ENCODE results near the gene TTLL11.

The TTLL11 gene

GRCh38 chr9:121858788-121859187 is 234.3 kb downstream of the TTLL11 start:
- no peaks in the 10 kb centered on the region for H4K20me1 ChIP-seq (ENCODE audit: insufficient read depth, low read length, poor library complexity, severe bottlenecking)
- H3K4me2 ChIP-seq (ENCODE audit: low read depth, low read length, poor library complexity, severe bottlenecking) = no peak overlapping the region
- no peak overlapping the region for H2AFZ ChIP-seq (ENCODE audit: low read length)
- H3K36me3 ChIP-seq (ENCODE audit: insufficient read depth, low read length) = peaks cover 31% of the 10 kb centered on the region; the same call in 1 of the 2 replicates
- no peak overlapping the region for H3K4me3 ChIP-seq (ENCODE audit: low read length, poor library complexity, severe bottlenecking)
- no peaks in the 10 kb centered on the region for H3K27me3 ChIP-seq (ENCODE audit: insufficient read depth, low read length, poor library complexity, severe bottlenecking)
- H3K4me1 ChIP-seq (ENCODE audit: insufficient read depth, low read length, poor library complexity, severe bottlenecking) = peaks cover 3% of the 10 kb centered on the region
- no peak for TF ChIP-seq EZH2phosphoT487 (IDR thresholded peaks at IDR 0.05; ENCODE audit: borderline replicate concordance)
- TF ChIP-seq CTCF (conservative IDR thresholded peaks at IDR 0.05; ENCODE audit: low read length) = no peak
- H3K79me2 ChIP-seq (ENCODE audit: insufficient read depth, low read length) = no peaks in the 10 kb centered on the region
- H3F3A ChIP-seq (ENCODE audit: low read depth) = no peaks in the 10 kb centered on the region
- H3K9ac ChIP-seq (ENCODE audit: low read depth, low read length, poor library complexity, severe bottlenecking) = no peak overlapping the region
- H3K9me3 ChIP-seq (ENCODE audit: insufficient read depth, low read depth, low read length) = no peaks in the 10 kb centered on the region
- no peaks in the 10 kb centered on the region for H3K9me2 ChIP-seq (replicated peaks; ENCODE audit: low read depth, low read length)

GRCh38 chr9:121857928-121858327 is 235.2 kb downstream of the TTLL11 start:
- H3K4me1 ChIP-seq (ENCODE audit: insufficient read depth, low read length, poor library complexity, severe bottlenecking) = no peaks in the 10 kb centered on the region
- peaks cover 26% of the 10 kb centered on the region; the same call in 1 of the 2 replicates for H3K36me3 ChIP-seq (ENCODE audit: insufficient read depth, low read length)
- no peaks in the 10 kb centered on the region for H4K20me1 ChIP-seq (ENCODE audit: insufficient read depth, low read length, poor library complexity, severe bottlenecking)
- H3K9me2 ChIP-seq (replicated peaks; ENCODE audit: low read depth, low read length) = no peaks in the 10 kb centered on the region
- no peaks in the 10 kb centered on the region for H3K9me3 ChIP-seq (ENCODE audit: insufficient read depth, low read depth, low read length)
- H3K27me3 ChIP-seq (ENCODE audit: insufficient read depth, low read length, poor library complexity, severe bottlenecking) = no peaks in the 10 kb centered on the region
- TF ChIP-seq CTCF (conservative IDR thresholded peaks at IDR 0.05; ENCODE audit: low read length) (no peak), EZH2phosphoT487 (IDR thresholded peaks at IDR 0.05; ENCODE audit: borderline replicate concordance) (no peak)
- H3K4me2 ChIP-seq (ENCODE audit: low read depth, low read length, poor library complexity, severe bottlenecking) = no peak overlapping the region
- H3K79me2 ChIP-seq (ENCODE audit: insufficient read depth, low read length) = no peaks in the 10 kb centered on the region
- H3F3A ChIP-seq (ENCODE audit: low read depth) = no peaks in the 10 kb centered on the region
- no peak overlapping the region for H3K4me3 ChIP-seq (ENCODE audit: low read length, poor library complexity, severe bottlenecking)
- no peak overlapping the region for H2AFZ ChIP-seq (ENCODE audit: low read length)
- H3K9ac ChIP-seq (ENCODE audit: low read depth, low read length, poor library complexity, severe bottlenecking) = no peak overlapping the region

GRCh38 chr9:121855476-121855875 is 237.6 kb downstream of the TTLL11 start:
- no peak overlapping the region for H3K9ac ChIP-seq (ENCODE audit: low read depth, low read length, poor library complexity, severe bottlenecking)
- H3K9me3 ChIP-seq (ENCODE audit: insufficient read depth, low read depth, low read length) = no peaks in the 10 kb centered on the region
- no peaks in the 10 kb centered on the region for H3K27me3 ChIP-seq (ENCODE audit: insufficient read depth, low read length, poor library complexity, severe bottlenecking)
- TF ChIP-seq CTCF (conservative IDR thresholded peaks at IDR 0.05; ENCODE audit: low read length) = no peak
- no peaks in the 10 kb centered on the region for H4K20me1 ChIP-seq (ENCODE audit: insufficient read depth, low read length, poor library complexity, severe bottlenecking)
- H3K36me3 ChIP-seq (ENCODE audit: insufficient read depth, low read length) = peaks cover 19% of the 10 kb centered on the region; the same call in 1 of the 2 replicates
- no peaks in the 10 kb centered on the region for H3K79me2 ChIP-seq (ENCODE audit: insufficient read depth, low read length)
- H2AFZ ChIP-seq (ENCODE audit: low read length) = no peak overlapping the region
- no peaks in the 10 kb centered on the region for H3K9me2 ChIP-seq (replicated peaks; ENCODE audit: low read depth, low read length)
- no peaks in the 10 kb centered on the region for H3F3A ChIP-seq (ENCODE audit: low read depth)
- H3K4me1 ChIP-seq (ENCODE audit: insufficient read depth, low read length, poor library complexity, severe bottlenecking) = no peaks in the 10 kb centered on the region
- no peak overlapping the region for H3K4me3 ChIP-seq (ENCODE audit: low read length, poor library complexity, severe bottlenecking)
- H3K4me2 ChIP-seq (ENCODE audit: low read depth, low read length, poor library complexity, severe bottlenecking) = no peak overlapping the region

Measured in Loucy (cell line).